HG02943 (cell line): ENCODE data around the gene PSORS1C1.
A peak's percentile ranks its signal among the peaks of the same experiment; 100 is the strongest.
"Not testable (repeated sequence)": the region's sequence is repeated elsewhere in the genome, so short reads cannot be mapped to it uniquely, and the experiment has no call there.

Experiments
- ATAC-seq: cut with Tn5 transposase; IDR thresholded peaks from one replicate; pipeline ENCODE4 v1.9.1; 2021; ENCODE audit warnings: mild to moderate bottlenecking, low read depth, moderate library complexity; ENCODE audit not compliant: unreplicated experiment

Gene PSORS1C1

GRCh38 chr6:31156641-31157040 is 42.0 kb downstream of the PSORS1C1 start:
- ATAC-seq, result no peak

GRCh38 chr6:31157513-31158139 is 43.0 kb downstream of the PSORS1C1 start, which contains the start of gene CCHCR1:
CCHCR1 (minus strand) TSS chr6:31157802; CDS start chr6:31157600, 202 bp downstream.
- no peak for ATAC-seq

GRCh38 chr6:31158140-31158862 is 43.7 kb downstream of the PSORS1C1 start, which contains the start of gene TCF19:
TCF19 (plus strand) TSS chr6:31158589; CDS start chr6:31159470, 881 bp downstream.
- ATAC-seq, result peak; percentile 60

DNA sequence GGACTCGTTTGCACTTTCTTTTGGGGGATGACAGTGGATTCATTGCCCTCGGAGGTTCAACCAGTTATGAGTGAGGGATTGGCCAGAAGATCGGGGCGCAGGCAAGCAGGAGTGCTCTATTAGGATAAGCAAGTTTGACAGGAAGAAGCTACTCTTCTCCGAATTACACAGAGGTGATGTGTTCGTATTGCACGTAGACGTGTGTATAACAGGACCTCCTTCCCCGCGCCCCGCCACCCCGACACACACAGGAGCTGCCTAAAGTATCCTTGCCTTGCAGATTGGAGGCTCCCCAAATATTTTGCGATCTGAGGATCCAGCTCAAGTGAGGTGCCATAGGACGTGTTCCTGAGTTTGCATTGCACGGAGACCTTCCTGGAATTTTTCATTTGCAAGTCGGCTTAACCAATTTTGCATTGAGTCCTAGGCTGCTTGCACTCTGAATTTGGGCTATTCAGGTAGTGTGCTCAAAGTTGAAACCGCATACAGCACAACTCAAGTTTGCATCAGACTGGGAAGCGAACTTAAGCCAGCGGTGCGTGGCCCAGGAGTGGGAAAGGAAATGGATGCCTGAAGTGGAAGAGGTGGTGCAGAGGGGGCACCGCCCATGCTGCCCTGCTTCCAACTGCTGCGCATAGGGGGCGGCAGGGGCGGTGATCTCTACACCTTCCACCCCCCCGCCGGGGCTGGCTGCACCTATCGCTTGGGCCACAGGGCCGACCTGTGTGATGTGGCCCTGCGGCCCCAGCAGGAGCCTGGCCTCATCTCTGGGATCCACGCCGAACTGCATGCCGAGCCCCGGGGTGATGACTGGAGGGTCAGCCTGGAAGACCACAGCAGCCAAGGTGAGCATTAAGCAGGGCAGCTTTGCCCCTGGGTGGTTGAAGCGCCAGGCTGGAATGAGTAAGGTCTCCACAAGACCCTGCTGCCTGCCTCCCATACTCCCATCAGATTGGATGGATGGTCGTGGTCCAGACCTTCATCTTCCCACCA is 44.6 kb downstream of the PSORS1C1 start:
- peak; percentile 2 for ATAC-seq

DNA sequence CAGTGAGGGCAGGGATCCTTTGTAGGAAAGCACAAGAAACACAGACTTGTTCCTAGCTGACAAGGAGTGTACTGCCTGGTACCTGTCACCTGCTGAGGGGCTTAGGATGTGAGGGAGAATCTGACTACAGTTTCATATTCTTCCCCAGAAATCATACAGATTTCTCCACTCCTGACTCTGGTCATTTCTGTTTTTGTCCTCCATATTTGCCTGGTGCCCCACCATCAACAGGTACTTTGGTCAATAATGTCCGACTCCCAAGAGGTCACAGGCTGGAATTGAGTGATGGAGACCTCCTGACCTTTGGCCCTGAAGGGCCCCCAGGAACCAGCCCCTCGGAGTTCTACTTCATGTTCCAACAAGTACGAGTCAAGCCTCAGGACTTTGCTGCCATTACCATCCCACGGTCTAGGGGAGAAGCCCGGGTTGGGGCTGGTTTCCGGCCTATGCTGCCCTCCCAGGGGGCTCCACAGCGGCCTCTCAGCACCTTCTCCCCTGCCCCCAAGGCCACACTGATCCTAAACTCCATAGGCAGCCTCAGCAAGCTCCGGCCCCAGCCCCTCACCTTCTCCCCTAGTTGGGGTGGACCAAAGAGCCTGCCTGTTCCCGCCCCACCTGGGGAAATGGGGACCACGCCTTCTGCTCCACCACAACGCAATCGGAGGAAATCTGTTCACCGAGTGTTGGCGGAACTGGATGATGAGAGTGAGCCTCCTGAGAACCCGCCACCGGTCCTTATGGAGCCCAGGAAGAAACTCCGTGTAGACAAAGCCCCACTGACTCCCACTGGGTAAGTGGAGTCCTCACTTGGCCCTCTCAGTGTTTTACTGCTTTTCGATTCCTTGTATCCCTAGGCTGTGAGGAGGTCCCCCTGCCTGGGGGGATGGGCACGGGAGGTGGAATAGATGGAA is 46.9 kb downstream of the PSORS1C1 start:
- ATAC-seq, result no peak

DNA sequence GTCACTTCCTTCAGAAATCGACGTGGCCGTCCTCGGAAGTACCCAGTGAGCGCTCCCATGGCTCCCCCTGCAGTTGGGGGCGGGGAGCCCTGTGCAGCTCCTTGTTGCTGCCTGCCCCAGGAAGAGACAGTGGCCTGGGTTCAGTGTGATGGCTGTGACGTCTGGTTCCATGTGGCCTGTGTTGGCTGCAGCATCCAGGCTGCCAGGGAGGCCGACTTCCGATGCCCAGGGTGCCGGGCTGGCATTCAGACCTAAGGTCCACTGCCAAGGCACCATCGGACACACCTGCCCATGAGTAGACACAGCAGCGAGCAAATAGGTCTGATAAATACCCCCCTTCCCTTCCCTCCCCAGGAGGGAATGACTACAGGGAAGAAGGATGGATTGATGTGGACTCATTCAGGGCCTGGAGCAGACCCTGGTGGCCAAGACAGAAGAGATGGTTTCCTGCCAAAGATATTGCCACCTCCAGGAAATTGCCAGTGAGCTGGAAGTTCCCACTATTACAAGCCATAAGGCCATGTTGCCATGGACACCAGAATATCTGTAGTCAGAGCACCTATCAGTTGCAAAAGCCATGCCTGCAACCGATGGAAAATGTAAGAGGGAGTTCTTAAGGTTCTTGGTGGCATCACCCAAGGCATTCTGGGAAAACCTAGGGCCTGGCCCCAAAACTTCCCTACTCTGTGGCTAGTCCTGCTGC is 48.0 kb downstream of the PSORS1C1 start:
- ATAC-seq, result no peak

- no peak for ATAC-seq
These were observed 49.3 kb downstream of the PSORS1C1 start for GRCh38 chr6:31163922-31164321.

DNA sequence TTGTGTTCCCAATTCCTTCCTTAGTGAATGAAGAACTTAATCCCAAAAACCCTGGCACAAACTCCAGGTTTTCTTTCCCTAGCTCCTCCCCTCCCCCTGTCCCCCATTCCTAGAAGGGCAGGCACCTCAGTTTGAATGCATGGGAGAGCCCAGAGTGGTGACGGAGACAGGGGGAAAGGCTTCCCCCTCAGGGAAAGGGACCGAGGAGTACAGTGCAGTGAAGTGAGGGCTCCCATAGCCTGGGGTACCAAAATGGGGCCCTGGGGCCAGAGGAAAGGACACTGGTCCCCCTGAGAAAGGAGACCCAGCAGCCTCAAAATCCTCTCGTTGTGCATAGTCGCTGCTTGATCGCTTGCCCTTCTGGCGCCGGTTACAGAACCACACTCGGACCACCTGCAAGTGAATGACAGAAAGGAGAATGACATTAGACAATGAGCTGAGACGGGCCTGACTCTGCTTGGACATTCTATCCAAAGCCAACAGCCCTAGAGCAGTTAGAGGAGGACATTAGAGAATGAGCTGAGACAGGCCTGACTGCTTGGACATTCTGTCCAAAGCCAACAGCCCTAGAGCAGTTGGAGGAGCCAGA is 50.0 kb downstream of the PSORS1C1 start:
- ATAC-seq, result not testable (repeated sequence)

DNA sequence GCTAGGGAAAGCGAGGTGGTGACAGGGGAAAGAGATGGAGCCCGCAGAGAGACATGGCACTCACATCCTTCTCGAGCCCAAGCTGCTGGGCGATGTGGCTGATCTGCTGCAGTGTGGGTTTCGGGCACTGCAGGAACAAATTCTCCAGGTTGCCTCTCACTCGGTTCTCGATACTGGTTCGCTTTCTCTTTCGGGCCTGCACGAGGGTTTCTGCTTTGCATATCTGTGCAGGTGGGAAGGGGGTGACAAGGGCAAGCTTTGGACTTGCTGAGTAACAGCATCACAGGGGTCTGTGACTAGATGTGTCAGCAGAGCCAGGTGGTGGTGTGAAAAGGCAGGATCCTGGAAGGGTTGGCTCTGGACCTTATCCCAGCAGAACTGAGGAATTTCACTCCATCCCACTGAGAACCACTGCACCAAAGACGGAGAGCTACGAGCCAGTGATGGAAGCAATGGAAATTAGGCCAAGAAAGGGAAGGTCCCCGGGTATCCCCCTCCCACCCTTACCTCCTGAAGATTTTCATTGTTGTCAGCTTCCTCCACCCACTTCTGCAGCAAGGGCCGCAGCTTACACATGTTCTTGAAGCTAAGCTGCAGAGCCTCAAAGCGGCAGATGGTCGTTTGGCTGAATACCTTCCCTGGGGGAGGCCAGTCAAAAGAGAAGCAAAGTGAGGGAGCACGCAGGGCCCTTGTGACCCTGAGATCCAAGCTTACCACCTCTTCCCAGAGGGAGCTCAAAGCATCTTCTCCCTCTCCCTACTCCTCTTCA is 50.6 kb downstream of the PSORS1C1 start:
- ATAC-seq, result peak; percentile 63

GRCh38 chr6:31165986-31166385 is 51.4 kb downstream of the PSORS1C1 start:
- ATAC-seq, result no peak

- no peak for ATAC-seq
These were observed 54.0 kb downstream of the PSORS1C1 start for GRCh38 chr6:31168606-31169005.

GRCh38 chr6:31169123-31169857 is 54.7 kb downstream of the PSORS1C1 start:
- no peak for ATAC-seq

DNA sequence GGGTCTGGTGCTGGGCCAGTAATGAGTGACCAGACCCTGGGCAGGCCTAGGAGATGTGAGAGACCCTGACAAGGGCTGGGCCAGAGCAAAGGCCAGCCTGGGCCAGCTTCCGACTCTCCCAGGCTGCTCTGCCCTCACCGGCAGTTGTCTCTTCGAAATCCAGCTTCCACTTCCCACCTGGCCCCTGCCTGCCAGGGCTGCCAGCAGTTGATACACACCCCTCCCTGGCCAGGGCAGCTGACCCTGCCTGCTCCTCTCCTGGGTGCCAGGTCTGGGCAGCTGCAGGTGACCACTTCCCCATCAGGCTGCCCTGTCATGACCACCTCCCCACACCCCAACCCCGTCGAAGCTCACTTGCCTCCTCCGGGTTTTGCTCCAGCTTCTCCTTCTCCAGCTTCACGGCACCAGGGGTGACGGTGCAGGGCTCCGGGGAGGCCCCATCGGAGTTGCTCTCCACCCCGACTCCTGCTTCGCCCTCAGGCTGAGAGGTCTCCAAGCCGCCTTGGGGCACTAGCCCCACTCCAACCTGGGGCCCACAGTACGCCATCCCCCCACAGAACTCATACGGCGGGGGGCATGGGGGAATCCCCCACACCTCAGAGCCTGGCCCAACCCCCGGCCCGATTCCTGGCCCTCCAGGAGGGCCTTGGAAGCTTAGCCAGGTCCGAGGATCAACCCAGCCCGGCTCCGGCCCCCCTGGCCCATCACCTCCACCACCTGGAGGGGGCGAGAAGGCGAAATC is 55.4 kb downstream of the PSORS1C1 start:
- ATAC-seq, result not testable (repeated sequence)

GRCh38 chr6:31170600-31170881 is 55.9 kb downstream of the PSORS1C1 start, which contains the start of gene POU5F1:
POU5F1 (minus strand) TSS chr6:31170682; CDS start chr6:31170620, 62 bp downstream.
- ATAC-seq, result no peak

DNA sequence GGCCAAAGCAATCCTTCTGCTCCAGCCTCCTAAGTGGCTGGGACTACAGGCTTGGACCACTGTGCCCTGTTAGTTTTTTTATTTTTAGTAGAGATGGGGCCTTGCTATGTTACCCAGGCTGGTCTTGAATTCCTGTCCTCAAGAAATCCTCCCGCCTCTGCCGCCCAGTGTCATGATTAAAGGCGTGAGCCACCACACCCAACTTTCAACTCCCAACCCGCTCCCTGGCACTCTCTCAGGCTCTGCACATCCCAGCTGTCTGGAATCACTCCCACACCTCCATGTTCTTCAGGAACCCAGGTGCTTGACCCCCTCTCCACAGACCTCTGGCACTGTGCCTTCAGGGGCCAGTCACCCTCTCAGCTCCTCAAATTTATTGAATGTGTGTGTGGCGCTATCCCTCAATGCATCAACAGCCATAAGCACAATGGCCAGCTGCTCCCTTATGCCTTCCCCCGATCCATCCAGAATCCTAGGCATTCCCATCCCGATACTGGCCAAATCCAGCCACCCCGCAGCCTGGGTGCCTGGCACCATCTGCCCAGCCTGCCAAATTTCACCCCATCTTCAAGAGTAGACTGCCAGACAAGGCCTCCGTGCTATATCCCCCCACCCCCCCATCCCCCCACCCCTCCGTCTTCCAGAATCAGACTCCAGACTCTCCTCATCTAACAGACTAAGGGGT is 56.5 kb downstream of the PSORS1C1 start:
- no peak for ATAC-seq
